ENCODE results near the gene ELL2. TPM values are rescaled to one million over a fixed set of nuclear protein-coding genes. Genes with fewer than 3 reads are reported as not detected.

The ELL2 gene
- total and polyA plus RNA-seq, 2 donors (not counting 1 experiment from before 2014, with no cell fraction given), result 7.2 to 27.0 TPM

- Histone ChIP-seq H3K4me2 (replicated peaks; ENCODE audit: low read depth, low read length, poor library complexity, severe bottlenecking) (no peak overlapping the region), H3K36me3 (replicated peaks in 1 of 2; ENCODE audit: control extremely low read depth in 1 of 2, control insufficient read depth in 1 of 2, extremely low read depth in 1 of 2, insufficient read depth in 2 of 2, low read length in 1 of 2) (peaks cover 7% of the 10 kb centered on the region in 2 experiments), H3K27me3 (replicated peaks in 1 of 4; ENCODE audit: control extremely low read depth in 1 of 4, control insufficient read depth in 3 of 4, insufficient read depth in 4 of 4, low read length in 3 of 4) (no peaks in the 10 kb centered on the region), H3K9ac (ENCODE audit: low read length) (no peak overlapping the region), H3K79me2 (ENCODE audit: control insufficient read depth, insufficient read depth, low read length) (no peaks in the 10 kb centered on the region), H3K4me1 (ENCODE audit: control insufficient read depth in 2 of 2, insufficient read depth in 2 of 2, low read length in 2 of 2) (peaks cover 6 to 16% of the 10 kb centered on the region in 2 donors), H3K9me3 (ENCODE audit: control extremely low read depth in 1 of 3, control insufficient read depth in 2 of 3, insufficient read depth in 1 of 3, low read length in 2 of 3) (no peaks in the 10 kb centered on the region), H3K4me3 (ENCODE audit: control extremely low read depth in 1 of 5, extremely low read depth in 1 of 5, insufficient read depth in 1 of 5, low read depth in 2 of 5, low read length in 4 of 5) (no peak overlapping the region), H4K20me1 (ENCODE audit: control insufficient read depth, insufficient read depth, low read length, poor library complexity, severe bottlenecking) (no peaks in the 10 kb centered on the region), H3K27ac (ENCODE audit: low read length in 2 of 2) (no peak overlapping the region), H2AFZ (ENCODE audit: insufficient read depth, low read depth, low read length, poor library complexity, severe bottlenecking) (no peak overlapping the region)
- intact Hi-C loops (cut with micrococcal nuclease), result no loop called here
- ChIA-PET CTCF (interaction anchor here (0.7 kb wide), 2 partner anchors 108 to 249 kb away, joined by 3 read pairs; no protein-coding TSS in a partner anchor), POLR2A (no interaction called here)
- Mint-ChIP-seq H3K9me3 (ENCODE audit: insufficient read depth) (no peaks in the 10 kb centered on the region), H3K4me1 (peaks cover 18% of the 10 kb centered on the region), H3K27me3 (no peaks in the 10 kb centered on the region), H3K27ac (no peak overlapping the region), H3K4me3 (no peak overlapping the region)
- ATAC-seq (ENCODE audit: low read depth) (no peak), DNase-seq (no peak)
- no peak for TF ChIP-seq EZH2 (IDR thresholded peaks at IDR 0.05; ENCODE audit: borderline replicate concordance, insufficient read depth, low read depth, low read length, poor library complexity, severe bottlenecking)
- TF ChIP-seq, protein P1, sequence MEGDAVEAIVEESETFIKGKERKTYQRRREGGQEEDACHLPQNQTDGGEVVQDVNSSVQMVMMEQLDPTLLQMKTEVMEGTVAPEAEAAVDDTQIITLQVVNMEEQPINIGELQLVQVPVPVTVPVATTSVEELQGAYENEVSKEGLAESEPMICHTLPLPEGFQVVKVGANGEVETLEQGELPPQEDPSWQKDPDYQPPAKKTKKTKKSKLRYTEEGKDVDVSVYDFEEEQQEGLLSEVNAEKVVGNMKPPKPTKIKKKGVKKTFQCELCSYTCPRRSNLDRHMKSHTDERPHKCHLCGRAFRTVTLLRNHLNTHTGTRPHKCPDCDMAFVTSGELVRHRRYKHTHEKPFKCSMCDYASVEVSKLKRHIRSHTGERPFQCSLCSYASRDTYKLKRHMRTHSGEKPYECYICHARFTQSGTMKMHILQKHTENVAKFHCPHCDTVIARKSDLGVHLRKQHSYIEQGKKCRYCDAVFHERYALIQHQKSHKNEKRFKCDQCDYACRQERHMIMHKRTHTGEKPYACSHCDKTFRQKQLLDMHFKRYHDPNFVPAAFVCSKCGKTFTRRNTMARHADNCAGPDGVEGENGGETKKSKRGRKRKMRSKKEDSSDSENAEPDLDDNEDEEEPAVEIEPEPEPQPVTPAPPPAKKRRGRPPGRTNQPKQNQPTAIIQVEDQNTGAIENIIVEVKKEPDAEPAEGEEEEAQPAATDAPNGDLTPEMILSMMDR (IDR thresholded peaks at IDR 0.05), result no peak
- WGBS (ENCODE audit: insufficient coverage), result no CpG with 5 or more reads among the region's 1 CpG
These were observed 75.2 kb downstream of the ELL2 start for GRCh38 chr5:95886340-95887044.

- Histone ChIP-seq H3K27me3 (replicated peaks in 1 of 4; ENCODE audit: control extremely low read depth in 1 of 4, control insufficient read depth in 3 of 4, insufficient read depth in 4 of 4, low read length in 3 of 4) (no peaks in the 10 kb centered on the region), H3K4me1 (ENCODE audit: control insufficient read depth in 2 of 2, insufficient read depth in 2 of 2, low read length in 2 of 2) (peaks cover 6 to 16% of the 10 kb centered on the region in 2 donors), H3K79me2 (ENCODE audit: control insufficient read depth, insufficient read depth, low read length) (no peaks in the 10 kb centered on the region), H3K36me3 (replicated peaks in 1 of 2; ENCODE audit: control extremely low read depth in 1 of 2, control insufficient read depth in 1 of 2, extremely low read depth in 1 of 2, insufficient read depth in 2 of 2, low read length in 1 of 2) (peaks cover 2 to 4% of the 10 kb centered on the region in 2 experiments), H3K4me2 (replicated peaks; ENCODE audit: low read depth, low read length, poor library complexity, severe bottlenecking) (no peak overlapping the region), H4K20me1 (ENCODE audit: control insufficient read depth, insufficient read depth, low read length, poor library complexity, severe bottlenecking) (no peaks in the 10 kb centered on the region), H2AFZ (ENCODE audit: insufficient read depth, low read depth, low read length, poor library complexity, severe bottlenecking) (no peak overlapping the region), H3K9ac (ENCODE audit: low read length) (no peak overlapping the region), H3K9me3 (ENCODE audit: control extremely low read depth in 1 of 3, control insufficient read depth in 2 of 3, insufficient read depth in 1 of 3, low read length in 2 of 3) (no peaks in the 10 kb centered on the region), H3K4me3 (ENCODE audit: control extremely low read depth in 1 of 5, extremely low read depth in 1 of 5, insufficient read depth in 1 of 5, low read depth in 2 of 5, low read length in 4 of 5) (no peak overlapping the region), H3K27ac (ENCODE audit: low read length in 2 of 2) (no peak overlapping the region)
- DNase-seq (no peak), ATAC-seq (ENCODE audit: low read depth) (no peak)
- ChIA-PET CTCF (interaction anchor here (1.2 to 1.6 kb wide), 2 partner anchors 8 to 451 kb away, joined by 4 to 5 read pairs; no protein-coding TSS in a partner anchor), POLR2A (no interaction called here)
- Mint-ChIP-seq H3K4me3 (peak overlapping the region; percentile 66), H3K4me1 (peaks cover 18% of the 10 kb centered on the region), H3K27ac (no peak overlapping the region), H3K27me3 (no peaks in the 10 kb centered on the region), H3K9me3 (ENCODE audit: insufficient read depth) (no peaks in the 10 kb centered on the region)
- intact Hi-C loops (cut with micrococcal nuclease), result no loop called here
- WGBS (ENCODE audit: insufficient coverage), result no CpG with 5 or more reads among the region's 1 CpG
- TF ChIP-seq EZH2 (IDR thresholded peaks at IDR 0.05; ENCODE audit: borderline replicate concordance, insufficient read depth, low read depth, low read length, poor library complexity, severe bottlenecking), result no peak
- TF ChIP-seq, protein P1 (IDR thresholded peaks at IDR 0.05), result no peak
These were observed 77.1 kb downstream of the ELL2 start for GRCh38 chr5:95884511-95884910.
